ENCODE results near the gene CHST1. TPM values are rescaled to one million over a fixed set of nuclear protein-coding genes. Genes with fewer than 3 reads are reported as not detected.

The CHST1 gene, protein sequence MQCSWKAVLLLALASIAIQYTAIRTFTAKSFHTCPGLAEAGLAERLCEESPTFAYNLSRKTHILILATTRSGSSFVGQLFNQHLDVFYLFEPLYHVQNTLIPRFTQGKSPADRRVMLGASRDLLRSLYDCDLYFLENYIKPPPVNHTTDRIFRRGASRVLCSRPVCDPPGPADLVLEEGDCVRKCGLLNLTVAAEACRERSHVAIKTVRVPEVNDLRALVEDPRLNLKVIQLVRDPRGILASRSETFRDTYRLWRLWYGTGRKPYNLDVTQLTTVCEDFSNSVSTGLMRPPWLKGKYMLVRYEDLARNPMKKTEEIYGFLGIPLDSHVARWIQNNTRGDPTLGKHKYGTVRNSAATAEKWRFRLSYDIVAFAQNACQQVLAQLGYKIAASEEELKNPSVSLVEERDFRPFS
- total RNA-seq, result 2.1 and 26.0 TPM in 2 replicates

DNA sequence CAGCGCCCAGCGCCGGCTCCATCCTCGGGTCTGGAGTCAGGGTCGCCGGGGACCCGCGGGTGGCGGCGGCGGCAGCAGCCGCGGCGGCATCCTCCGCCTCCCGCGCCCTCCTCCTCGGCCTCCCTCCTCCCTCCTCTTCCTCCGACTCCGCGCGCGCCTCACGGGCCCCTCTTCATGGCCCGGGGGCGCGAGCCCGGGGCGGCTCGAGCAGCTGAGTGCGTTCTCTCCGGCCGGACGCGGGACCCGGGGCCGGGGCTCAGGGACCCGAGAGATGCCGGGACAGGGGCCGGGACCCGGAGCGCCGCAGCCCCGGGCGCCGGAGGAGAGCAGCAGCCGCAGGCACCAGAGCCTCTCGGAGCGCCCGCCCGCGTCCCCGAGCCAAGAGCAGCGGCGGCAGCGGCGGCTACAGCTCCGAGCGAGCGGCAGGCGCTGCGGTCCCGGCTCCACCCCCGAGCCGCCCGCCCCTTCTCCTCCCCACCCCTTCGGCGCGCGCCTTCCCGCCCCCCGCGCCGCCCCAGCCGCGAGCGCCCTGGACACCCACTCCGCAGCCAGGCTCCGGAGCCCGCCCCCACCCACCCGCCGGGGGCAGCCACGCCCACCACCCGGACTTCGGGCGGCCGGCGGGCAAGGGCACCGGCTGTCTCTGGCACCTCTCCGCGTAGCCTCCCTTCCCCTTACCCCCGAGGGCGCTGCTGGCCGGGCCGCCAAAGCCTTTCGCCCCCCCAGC is at the start of gene CHST1:
TSS of gene CHST1 (minus strand) at position 417 of the 727 bp plus-strand sequence. CDS start 14,699 bp downstream, outside the sequence.
- no peak for DNase-seq (ENCODE audit: low read depth, low spot score)

DNA sequence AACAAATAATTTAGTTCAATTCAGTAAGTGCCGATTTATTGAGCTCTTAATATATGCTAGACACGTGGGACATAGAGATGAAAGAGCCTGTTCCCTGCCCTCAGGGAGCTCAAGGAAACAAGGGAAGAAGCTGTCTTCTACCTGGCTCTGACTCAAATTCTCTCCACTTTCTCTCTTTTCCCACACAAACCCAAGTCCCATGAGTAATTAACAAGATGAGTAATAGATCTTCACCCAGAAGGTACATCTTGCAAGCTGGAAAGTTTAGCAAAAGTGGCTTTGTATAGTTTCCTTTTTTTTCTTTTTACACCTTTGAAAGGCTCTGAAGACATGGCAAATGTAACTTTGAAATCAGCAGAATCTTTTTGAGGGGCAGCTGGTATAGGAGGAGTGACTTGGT is 48.2 kb upstream of the CHST1 start:
- no peak for DNase-seq (ENCODE audit: low read depth, low spot score)

DNA sequence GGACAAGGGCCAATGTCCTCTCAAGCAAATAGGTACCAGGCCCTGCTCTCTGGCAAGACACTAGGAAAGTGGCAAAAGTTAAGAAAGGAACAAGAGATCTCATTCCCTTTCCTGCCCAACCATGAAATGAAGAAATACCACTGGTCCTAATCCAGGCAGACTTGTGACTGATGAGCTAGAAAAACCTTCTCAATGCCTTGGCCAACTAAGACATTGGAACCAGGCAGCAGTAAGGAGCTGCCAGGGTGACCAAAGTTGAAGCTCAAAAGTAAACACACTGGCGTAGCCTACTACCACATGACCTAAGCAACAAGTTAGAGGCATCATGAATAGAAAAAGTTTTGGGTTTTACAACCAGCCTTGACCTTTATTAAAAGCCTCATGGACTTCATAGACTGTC is 45.1 kb upstream of the CHST1 start:
- no peak for DNase-seq (ENCODE audit: low read depth, low spot score)

DNA sequence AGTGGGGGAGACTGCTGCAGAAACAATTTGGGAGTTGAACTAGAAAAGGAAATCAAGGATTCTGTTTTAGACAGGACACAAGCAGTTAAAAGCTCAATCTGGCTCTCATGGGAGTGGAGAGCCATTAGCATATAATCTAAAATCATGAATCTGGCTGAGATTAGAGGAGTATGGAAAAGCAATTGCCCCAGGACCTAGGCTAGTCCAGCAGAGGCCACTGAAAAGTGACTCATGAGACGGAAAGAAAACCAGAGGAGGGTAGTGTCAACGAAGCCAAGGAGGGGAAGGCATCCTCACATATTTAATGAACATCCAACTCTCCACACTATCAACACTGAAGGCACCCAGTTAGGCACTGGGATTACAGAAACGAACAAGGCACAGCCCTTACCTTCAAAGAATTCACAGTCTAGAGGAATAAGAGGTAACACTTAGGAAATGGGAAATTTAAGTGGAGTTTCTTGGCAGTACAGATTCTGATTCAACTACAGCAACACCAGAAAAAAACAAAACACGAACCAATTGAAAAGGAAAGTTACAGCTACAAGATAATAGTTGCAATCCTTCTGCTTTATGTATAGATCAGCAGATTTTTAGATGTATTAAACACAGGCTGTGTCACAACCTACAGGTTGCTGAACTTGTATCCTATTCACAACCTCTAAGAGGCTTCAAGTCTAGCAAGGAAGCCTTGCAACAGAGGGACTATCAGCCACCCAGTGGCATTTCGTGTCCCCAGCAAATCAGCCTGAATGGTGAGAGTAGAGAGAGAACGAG is 43.7 kb upstream of the CHST1 start:
- no peak for DNase-seq (ENCODE audit: low read depth, low spot score)

DNA sequence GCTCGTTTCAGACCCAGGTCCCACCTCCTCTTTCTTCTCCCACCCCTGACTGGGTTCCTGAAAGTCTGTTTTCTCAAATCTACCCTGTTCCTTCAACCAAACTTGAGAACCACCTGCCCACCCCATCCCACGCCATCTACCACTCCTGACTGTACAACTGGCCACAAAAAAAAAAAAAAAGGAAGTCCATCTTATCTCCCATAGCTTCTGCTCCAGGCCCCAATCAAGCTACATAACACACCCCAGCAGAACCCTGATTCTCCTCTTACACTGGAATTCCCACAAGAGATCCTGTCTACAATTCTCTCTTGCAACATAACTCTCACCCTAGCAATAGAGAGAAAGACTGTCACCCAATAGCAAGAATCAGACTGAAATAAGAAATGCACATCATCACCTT is 39.2 kb upstream of the CHST1 start:
- DNase-seq (ENCODE audit: low read depth, low spot score), result no peak

DNA sequence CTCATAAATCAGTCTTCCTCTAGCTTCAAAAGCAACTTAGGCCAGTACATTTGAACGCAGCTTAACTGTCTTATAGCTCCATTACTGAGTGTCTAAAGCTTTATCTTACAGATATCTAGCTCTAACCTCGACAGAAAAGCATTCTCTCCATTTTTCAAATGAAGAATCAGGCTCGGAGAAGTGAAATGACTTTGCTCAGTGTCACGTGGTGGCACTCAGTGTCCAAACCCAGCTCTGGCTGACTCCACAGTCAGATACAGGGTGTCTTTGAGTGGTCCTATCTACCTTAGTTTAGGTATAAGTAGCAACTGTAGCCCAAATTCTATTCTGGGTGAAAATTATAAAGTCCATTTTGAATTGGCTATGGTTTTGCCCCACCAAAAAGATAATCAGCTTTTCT is 38.7 kb upstream of the CHST1 start:
- no peak for DNase-seq (ENCODE audit: low read depth, low spot score)

DNA sequence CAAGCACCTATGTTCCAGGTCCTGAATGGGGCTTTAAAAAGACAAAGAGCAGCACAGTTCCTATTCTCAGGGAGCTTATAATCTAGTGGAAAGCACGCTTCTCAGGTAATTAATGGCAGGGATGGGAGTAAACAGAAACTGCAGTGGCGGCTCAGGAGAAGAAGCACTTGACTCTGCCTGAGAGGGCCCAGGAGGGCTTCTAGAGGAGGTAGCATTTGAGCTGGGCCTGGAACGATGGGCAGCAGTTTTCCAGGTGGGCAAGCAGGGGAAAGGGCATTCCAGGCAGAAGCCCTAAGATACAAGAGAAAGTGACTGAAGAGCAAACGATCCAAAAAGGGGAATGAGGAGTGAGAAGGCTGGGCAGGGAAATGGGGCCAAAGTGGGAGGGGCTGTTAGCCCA is 37.1 kb upstream of the CHST1 start:
- no peak for DNase-seq (ENCODE audit: low read depth, low spot score)

DNA sequence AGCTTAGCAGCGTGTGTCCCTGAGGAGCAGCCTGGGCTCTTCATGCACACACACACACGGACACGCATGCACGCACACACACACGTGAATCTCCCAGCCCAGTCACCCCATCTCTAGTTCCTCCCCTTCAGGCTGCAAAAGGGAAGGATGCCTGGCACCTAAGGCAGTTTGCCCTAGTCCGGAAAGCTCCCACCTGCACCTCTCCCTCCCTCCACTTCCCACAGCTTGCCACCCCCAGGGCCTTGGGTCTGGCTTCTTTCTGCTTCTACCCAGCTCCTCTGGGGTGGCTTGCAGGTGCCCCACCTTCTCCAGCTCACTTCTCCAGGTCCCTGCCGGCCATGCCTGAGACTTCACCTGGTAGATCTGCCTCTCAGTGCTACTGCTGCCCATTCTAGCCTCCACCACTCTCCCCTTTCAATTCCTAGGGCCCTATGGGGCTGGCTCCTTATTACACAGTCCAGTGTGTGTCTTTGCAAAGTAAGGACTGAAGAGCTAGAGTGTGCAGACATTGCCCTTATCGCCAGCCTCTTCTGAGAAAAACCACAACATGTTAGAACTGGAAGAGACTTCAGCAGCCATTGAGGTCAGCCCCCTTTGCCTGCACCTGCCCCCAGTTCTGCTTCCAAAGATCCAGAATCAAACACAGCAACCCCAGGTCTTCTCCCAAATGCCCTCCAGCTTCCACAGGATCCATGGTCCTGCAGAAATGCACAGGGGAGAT is 33.5 kb upstream of the CHST1 start:
- DNase-seq (ENCODE audit: low read depth, low spot score), result no peak

DNA sequence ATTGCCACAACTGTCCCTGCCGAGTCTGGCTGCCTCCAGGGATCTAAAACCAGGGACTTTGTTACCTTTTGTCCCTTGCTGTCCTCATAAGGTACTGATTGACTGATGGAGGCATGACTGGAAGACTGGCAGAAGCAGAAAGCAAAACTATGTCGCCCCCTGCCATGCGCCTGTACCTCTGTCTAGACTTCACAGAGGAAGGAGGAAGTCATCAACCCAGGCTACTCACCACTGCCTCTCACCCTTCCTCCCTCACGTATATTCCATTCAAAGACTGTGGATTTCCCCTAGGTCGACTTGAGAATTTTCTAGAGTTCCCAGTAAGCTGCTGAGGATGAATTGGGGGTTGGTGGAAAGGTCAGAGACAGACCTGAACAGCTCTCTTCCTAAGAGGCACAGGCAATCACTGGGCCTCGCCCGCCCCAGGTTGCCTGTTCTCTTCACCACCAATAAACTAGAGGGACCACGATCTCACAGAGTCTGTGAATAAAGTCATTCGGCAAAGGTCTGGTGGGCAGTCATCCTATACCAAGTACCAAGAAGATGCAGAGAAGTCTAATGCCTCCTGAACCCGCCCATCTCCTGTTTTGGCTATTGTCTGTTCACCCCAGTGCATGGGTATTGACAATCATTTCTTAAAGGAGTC is 27.5 kb upstream of the CHST1 start:
- DNase-seq (ENCODE audit: low read depth, low spot score), result no peak

DNA sequence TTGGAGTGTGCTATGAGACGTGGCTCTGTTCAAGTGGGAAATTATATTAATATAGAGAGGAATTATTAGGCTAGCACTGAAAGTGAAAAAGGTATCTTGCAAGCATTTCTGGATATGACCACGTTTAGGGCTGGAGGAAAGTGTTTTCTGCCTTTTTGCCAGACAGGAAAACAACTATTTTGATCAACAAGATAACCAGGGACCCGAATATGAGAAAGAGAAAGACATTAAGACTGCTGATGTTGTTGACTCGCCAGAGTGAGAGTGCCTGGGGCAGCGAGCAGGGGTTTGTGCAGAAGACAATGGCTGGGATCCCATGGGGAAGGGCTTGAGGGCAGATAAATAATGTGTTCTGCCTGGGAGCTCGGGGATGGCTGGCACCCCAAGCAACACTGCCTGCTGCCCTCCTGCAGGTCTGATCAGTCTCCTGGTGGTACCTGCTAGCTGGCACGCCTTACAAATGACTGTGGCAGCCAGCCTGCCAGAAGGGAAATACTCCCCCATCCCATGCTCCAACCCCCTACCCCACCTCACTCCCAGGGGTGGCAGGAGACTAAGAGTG is 23.1 kb upstream of the CHST1 start:
- no peak for DNase-seq (ENCODE audit: low read depth, low spot score)

DNA sequence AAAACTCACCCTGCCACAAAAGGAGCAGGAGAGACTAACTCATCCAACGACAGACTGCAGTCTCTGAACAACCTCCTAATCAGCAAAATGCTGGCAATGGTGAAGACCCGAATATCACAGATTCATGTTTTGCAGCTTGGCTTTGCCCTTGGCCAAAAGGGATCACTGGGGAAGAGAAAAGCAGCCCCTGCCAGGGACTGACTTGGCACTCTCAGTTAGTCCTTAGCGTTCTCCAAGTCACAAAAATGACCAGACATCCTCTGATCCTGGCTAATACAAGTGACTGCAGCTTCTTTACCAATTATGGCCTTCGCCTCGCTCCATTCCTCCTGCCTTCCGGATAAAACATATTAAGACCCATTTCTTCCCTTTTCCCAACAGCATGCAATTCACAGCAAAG is 22.4 kb upstream of the CHST1 start:
- no peak for DNase-seq (ENCODE audit: low read depth, low spot score)

DNA sequence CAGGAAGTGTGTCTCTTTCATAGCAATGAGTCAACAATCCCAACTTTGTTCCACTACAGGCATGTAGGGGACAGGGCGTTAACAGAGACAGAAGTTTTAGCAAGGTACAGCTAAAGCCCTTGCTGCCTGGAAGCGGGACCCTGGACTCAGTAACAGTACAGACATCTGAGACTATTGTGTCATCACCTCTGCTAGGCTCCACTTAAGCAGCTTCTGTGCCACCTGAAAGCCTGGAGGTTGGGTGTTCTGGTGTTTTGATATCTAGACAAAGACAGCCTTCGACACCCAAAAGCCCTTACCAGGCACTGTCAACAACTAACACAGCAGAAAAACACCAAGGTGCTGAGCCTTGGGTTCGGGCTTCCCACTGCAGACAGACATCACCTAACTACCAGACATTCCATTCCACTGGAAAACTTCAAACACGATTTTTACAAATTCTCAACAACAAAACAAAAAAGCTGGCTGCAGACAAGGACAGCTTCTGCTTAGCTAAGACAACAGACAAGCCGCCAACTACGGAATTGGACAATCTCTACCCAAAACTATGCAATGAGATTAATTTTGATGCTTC is 20.6 kb upstream of the CHST1 start:
- DNase-seq (ENCODE audit: low read depth, low spot score), result no peak

DNA sequence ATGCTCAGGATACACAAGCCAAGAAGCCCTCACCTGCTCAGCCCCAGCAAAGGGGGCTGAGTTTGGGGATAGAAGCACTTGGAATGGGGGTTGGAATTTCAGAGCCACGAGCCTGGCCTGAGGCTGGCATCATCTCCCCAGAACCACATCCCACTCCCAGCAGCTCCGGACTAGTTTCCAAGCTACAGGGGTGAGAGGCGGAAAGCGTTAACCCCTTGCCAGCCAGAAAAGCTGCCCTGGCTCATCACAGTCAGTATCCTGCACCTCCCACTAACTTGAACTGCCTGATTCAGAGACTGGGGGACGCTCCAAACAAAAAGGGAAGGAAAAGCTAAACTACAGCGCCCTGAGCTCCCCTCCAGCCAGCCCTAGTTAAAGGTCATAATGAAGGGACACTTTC is 19.0 kb upstream of the CHST1 start:
- DNase-seq (ENCODE audit: low read depth, low spot score), result no peak

DNA sequence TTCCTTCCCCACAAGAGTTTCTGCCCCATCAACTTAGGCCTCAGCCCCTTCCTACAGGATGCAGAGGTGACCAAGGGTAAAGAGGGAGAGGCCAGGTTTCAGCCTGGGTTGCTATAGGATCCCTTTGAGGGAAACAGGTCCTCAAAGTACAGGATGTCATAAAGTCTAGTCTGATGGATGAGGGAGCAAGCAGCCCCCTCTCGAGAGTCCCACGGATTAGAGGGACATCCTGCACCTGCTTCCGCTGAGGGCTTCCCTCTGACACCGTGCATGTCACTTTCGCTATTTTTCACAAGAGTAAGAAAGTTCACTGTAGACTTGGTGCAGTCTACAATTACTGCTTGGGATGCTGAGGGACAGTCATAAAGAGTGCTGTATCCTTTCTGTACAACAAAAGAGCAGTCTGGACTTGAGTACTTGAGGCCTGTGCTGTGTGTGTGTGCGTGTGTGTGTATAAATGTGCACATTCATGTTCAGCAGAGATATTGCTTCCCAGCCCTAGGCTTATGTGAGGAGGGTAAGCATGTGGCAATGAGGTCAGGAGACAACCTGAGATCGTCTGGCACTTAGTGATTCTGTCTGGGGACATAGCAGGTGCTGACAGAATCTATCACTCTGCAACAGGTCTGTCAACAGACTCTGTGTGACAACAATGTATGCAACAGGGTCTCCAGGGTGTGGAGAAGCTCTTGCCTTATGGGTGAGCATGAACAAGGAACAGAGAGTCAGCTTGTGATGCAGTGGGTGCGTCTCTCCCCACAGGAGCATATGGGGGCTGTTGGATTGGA is 18.0 kb upstream of the CHST1 start:
- no peak for DNase-seq (ENCODE audit: low read depth, low spot score)

DNA sequence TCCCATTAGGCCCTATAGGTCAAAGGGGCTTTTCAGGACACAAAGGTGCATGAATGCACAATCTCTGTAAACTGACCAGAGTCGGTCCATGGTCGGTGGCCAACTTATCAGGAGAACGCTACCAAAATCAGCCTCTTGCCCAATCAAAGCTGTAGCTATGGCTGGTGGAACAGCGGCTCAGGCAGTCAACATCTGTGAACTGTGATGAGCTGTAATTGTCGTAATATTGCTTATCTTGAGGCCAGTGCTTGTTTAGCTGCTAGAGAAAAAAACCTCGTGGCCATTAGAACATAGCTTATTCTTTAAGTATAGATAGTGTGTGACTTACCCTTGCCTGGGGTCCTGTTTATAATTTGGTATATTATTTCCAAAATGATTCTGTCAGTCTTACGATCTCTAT is 14.4 kb upstream of the CHST1 start:
- no peak for DNase-seq (ENCODE audit: low read depth, low spot score)

DNA sequence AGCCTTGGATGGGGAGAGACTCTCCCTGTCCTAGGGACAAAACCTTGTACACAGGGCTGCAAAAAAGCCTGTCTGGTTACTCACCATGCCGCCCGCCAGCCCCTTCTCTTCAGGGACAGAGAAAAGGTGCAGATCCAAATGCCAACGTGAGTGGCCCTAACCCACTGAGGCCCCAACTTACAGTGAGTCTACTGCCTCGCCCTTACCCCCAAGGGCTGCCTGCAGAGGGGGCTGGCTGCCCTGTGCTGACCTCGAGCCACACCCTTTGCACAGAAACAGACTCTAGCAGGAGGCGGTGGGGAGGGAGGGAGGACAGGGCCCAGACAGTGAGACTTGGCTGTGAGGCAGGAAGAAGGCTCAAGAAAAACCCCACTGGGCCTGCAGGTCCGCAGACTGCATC is 13.6 kb upstream of the CHST1 start:
- DNase-seq (ENCODE audit: low read depth, low spot score), result no peak

DNA sequence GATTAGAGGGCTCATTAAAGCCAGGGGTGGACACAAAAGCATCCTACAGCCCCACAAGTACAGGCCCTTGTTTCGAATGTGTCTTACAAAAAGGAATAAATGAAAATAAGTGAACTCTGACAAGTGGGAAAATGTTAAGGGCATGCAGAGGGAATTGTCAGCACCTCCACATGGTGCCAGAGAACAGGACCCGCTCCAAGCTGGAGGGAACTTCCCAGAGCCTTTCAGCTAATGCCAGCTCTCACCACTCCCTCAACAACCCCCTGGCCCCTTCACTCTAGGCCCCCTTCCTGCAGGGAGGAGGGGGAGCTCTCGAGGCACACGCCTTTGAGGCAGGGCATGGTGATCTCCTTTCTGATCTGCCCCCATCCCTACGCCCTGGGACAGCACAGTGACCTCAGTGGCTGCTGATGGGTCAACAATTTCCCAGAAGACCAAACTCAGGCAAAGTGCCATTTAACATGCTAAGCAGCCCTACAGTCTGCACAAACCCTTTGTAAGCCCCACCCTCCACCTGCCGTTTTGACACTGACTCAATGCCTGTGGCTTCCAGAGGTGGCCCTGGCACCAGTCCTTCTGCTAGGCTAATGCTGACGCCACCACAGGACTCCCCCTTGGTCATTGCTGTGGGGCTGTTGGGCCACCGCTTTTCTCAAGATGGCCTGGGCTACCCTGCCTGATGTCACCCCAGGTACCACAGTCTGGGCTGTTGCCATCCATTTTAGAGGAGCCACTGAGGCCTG is 12.5 kb upstream of the CHST1 start:
- no peak for DNase-seq (ENCODE audit: low read depth, low spot score)

DNA sequence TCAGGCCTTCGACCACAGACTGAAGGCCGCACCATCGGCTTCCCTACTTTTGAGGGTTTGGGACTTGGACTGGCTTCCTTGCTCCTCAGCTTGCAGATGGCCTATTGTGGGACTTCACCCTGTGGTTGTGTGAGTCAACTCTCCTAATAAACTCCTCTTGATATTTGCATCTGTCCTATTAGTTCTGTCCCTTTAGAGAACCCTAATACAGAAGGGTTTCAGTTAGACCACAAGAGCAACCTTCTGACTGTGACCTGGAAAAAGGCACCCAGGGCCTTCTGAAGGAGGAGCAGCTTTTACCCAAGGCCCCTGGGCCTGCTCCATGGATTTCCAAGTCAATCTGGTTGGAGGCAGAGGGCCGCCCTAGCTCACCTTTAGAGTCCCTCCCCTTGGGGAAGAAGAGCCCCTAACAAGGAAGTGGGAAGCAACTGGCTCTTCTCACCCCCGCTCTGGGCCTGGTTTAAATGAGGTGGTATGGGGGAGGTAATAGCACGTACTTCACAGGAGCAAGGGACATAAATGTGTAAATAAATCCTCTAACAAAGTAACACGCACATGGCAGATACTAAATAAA is 11.2 kb upstream of the CHST1 start:
- DNase-seq (ENCODE audit: low read depth, low spot score), result no peak

Data from pulmonary artery endothelial cell (primary cell).